ENCODE measurements around the gene NECAB3. TPM values are rescaled to one million over a fixed set of nuclear protein-coding genes. Genes with fewer than 3 reads are reported as not detected.

Gene NECAB3
- total and polyA plus RNA-seq, 2 of the 13 experiments (the other 11 are each of a cell fraction or from before 2014, with no cell fraction given): 61.5 to 65.5 TPM

- TF ChIP-seq ESRRA (CRISPR knock-in tag; IDR thresholded peaks at IDR 0.05; ENCODE audit: low read depth) (peak; percentile 99), CENPT (CRISPR knock-in tag; IDR thresholded peaks at IDR 0.05; ENCODE audit: low read depth) (no peak), SP5 (CRISPR knock-in tag; IDR thresholded peaks at IDR 0.05; ENCODE audit: borderline replicate concordance, low read depth) (peak; percentile 96), ZFP91 (CRISPR knock-in tag; IDR thresholded peaks at IDR 0.05; ENCODE audit: borderline replicate concordance) (peak; percentile 67), ZNF503 (CRISPR knock-in tag; IDR thresholded peaks at IDR 0.05) (0 out of 2 replicates have a peak, but pooled peaks have one; percentile 32), TFAP4 (IDR thresholded peaks at IDR 0.05; ENCODE audit: borderline replicate concordance, low read depth) (peak; percentile 61; the same call in 1 of the 2 replicates), CREM (IDR thresholded peaks at IDR 0.05) (peak; percentile 81), CREM (CRISPR knock-in tag; IDR thresholded peaks at IDR 0.05) (no peak), ZBTB33 (CRISPR knock-in tag; IDR thresholded peaks at IDR 0.05) (peak; percentile 58), ZNF703 (CRISPR knock-in tag; IDR thresholded peaks at IDR 0.05; ENCODE audit: borderline replicate concordance) (no peak; the same call in 1 of the 2 replicates), HINFP (CRISPR knock-in tag; IDR thresholded peaks at IDR 0.05; ENCODE audit: low read depth) (peak; percentile 59; the same call in 1 of the 2 replicates), RBAK (CRISPR knock-in tag; IDR thresholded peaks at IDR 0.05) (peak; percentile 53; the same call in 1 of the 2 replicates), MIER2 (CRISPR knock-in tag; IDR thresholded peaks at IDR 0.05) (peak; percentile 85), ZFP90 (CRISPR knock-in tag; IDR thresholded peaks at IDR 0.05; ENCODE audit: borderline replicate concordance) (peak; percentile 80; the same call in 1 of the 2 replicates), HNRNPUL1 (IDR thresholded peaks at IDR 0.05; ENCODE audit: low read depth, low read length) (no peak), AKAP8 (CRISPR knock-in tag; IDR thresholded peaks at IDR 0.05) (peak; percentile 79; the same call in 1 of the 2 replicates), SATB2 (CRISPR knock-in tag; IDR thresholded peaks at IDR 0.05) (no peak), MEIS2 (CRISPR knock-in tag; IDR thresholded peaks at IDR 0.05) (peak; percentile 91; the same call in 1 of the 2 replicates), IRF2 (CRISPR knock-in tag; IDR thresholded peaks at IDR 0.05) (peak; percentile 74), ZNF121 (CRISPR knock-in tag; IDR thresholded peaks at IDR 0.05) (peak; percentile 49)
Measured at GRCh38 chr20:33701629-33702450, 27.6 kb upstream of the NECAB3 start (continued).
